ENCODE measurements around the gene MEI1.
A peak's percentile ranks its signal among the peaks of the same experiment; 100 is the strongest.

Gene MEI1

DNA sequence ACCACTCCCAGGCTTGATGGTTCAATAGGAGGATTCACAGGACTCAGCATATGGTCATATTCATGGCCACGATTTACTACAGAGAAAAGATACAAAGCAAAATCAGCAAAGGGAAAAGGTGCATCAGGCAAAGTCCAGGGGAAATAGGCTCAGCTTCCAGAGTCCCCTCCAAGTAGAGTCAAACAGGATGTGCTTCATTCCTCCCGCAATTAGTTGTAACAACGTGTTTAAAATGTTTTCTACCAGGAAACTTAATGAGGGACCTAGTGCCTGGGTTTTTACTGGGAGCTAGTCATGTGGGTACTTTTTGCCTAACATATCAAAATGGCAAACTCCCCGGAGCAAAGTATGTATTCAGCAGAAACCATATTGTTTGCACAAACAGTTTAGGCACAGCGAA, 118.7 kb downstream of the MEI1 start:
- no peak for DNase-seq (ENCODE audit: low read depth)
- no peak overlapping the region for H3K4me3 ChIP-seq (ENCODE audit: low read depth, low read length)
- TF ChIP-seq, protein P1, sequence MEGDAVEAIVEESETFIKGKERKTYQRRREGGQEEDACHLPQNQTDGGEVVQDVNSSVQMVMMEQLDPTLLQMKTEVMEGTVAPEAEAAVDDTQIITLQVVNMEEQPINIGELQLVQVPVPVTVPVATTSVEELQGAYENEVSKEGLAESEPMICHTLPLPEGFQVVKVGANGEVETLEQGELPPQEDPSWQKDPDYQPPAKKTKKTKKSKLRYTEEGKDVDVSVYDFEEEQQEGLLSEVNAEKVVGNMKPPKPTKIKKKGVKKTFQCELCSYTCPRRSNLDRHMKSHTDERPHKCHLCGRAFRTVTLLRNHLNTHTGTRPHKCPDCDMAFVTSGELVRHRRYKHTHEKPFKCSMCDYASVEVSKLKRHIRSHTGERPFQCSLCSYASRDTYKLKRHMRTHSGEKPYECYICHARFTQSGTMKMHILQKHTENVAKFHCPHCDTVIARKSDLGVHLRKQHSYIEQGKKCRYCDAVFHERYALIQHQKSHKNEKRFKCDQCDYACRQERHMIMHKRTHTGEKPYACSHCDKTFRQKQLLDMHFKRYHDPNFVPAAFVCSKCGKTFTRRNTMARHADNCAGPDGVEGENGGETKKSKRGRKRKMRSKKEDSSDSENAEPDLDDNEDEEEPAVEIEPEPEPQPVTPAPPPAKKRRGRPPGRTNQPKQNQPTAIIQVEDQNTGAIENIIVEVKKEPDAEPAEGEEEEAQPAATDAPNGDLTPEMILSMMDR (conservative IDR thresholded peaks at IDR 0.05; ENCODE audit: low read depth, low read length) = no peak

DNA sequence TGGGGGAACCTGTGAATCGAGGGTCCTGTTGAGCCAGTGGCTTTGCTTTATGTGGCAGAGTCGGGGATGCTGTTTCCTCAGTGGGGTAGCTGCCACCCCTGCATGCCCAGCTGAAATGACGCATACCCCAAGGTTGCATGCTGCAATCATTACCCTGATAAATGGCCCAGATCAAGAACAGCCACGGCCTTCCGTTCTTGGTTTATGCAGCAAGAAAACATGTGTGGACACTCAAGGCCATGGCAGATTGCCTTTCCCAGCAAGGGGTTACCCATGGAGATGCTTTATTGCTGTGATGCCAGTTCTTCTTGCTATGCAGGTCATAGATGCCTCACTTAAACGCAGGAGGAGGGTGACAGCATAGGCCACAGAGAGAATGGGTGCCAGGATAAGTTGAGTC, 119.3 kb downstream of the MEI1 start:
- TF ChIP-seq, protein P1 (conservative IDR thresholded peaks at IDR 0.05; ENCODE audit: low read depth, low read length) = no peak
- H3K4me3 ChIP-seq (ENCODE audit: low read depth, low read length) = no peak overlapping the region

DNA sequence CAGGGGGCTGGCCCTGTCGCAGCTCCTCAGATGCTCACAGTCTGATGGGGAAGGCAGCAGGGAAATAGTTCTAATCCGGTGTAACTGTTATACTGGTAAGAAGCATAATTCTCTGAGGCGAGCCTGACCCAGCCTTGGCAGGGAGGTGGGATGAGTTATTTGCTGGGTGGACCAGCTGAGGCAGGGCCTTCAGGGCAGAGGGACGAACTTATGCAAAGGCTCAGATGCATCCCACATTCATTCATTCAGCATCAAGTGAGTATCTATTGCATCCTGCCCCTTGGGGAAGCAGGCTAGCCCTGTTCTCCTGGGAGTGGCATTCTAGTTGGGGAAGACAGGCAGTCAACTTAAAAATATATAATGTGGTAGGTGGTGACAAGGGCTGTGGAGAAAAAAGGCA, 120.0 kb downstream of the MEI1 start:
- H3K4me3 ChIP-seq (ENCODE audit: low read depth, low read length) = no peak overlapping the region
- no peak for DNase-seq (ENCODE audit: low read depth)
- TF ChIP-seq, protein P1 (conservative IDR thresholded peaks at IDR 0.05; ENCODE audit: low read depth, low read length) = no peak

More for the DNA sequence above, 119.3 kb downstream of the MEI1 start:
- DNase-seq (ENCODE audit: low read depth) = no peak

DNA sequence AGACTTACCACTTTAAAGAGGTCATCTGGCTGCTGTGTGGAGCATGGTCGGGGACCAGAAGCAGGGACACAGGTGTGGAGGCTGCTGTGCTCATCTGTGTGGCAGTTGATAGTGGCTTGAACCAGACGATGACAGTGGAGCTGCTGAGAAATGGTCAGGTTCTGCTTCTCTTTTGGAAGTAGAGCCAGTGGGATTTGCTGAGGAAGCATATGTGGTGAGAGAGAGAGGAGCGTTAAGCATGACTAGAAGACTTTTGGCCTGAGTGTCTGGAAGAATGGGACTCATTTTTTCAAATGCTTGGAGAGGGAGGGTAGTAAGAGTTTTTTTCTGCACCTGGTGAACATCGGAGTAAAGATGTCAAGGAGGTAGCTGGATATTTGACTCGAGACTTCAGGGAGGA, 121.1 kb downstream of the MEI1 start:
- TF ChIP-seq, protein P1 (conservative IDR thresholded peaks at IDR 0.05; ENCODE audit: low read depth, low read length) = no peak
- no peak for DNase-seq (ENCODE audit: low read depth)
- H3K4me3 ChIP-seq (ENCODE audit: low read depth, low read length) = no peak overlapping the region

DNA sequence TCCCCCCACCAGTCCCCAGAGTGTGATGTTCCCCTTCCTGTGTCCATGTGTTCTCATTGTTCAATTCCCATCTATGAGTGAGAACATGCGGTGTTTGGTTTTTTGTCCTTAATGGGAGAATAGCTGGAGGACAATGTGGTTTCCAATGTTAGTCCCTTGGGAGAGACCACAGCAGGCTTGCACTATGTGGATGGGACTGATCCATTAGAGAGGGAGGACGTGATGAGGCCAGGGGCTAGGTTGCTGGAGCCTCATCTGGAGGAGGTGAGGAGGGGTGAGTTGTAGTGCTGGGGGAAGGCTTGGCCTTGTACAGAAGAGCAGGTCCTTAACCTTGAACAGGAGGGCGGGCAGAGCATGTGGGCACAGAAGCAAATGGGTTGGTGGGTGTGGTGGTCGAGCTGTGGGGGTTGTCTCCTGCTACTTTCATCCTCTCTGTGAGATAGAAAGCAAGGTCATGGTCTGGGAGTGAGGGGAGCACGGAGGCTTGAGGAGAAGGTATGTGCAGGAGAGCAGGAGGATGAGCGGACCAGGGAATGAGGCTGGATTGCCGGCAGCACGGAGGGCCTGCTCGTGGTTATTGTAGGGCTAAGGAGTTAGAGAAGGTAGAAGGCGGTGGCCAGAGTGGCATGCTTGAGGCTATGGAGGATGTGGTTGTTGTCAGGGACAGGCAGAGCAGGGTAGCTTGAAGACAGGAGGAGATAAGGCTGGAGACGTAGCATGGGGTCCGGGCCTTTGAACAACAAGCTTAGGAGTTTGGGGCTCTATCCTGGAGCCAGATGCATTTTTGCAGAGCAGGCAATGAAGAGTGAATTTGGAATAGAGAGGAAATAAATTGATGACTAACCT, 122.4 kb downstream of the MEI1 start:
- no peak for DNase-seq (ENCODE audit: low read depth)
- TF ChIP-seq, protein P1 (conservative IDR thresholded peaks at IDR 0.05; ENCODE audit: low read depth, low read length) = no peak
- no peak overlapping the region for H3K4me3 ChIP-seq (ENCODE audit: low read depth, low read length)

DNA sequence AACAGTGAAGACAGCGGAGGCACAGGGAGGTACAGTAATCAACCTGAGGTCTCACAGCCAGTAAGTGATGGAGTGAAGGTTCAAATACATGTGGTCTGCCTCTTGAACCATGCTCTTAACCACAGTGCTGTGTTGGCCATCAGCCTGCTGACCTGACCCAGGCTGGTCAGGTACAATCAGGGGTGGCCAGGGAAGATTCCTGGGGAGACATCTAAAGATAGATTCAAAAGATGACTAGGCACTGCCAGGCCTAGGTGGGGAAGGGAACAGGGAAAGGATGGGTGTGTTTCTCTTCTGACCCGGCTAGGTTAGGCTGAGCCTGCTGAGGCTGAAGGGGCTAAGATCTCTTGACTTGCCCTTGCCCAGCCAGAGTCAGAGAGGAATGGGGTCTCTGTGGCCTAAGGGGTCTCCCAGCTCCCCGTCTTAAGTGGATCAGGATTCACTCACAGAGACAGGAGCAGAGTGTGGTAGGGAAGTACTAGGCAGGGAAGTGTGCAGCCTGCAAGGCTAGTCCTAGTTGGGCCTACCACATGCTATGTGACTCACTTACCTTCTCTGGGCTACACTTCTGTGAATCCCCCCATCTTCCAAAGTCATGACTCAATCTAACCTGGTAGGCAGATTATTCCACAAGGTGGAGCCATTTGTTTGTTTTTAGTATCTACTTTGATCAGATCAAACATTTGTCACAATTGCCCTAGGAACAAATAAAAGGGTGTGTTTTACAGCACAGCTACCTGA, 123.2 kb downstream of the MEI1 start:
- no peak overlapping the region for H3K4me3 ChIP-seq (ENCODE audit: low read depth, low read length)
- DNase-seq (ENCODE audit: low read depth) = peak; percentile 78
- TF ChIP-seq, protein P1 (conservative IDR thresholded peaks at IDR 0.05; ENCODE audit: low read depth, low read length) = peak; percentile 59
